Small intestine (tissue), 7 donors: ENCODE measurements around the gene TMTC4. TPM values are rescaled to one million over a fixed set of nuclear protein-coding genes. Genes with fewer than 3 reads are reported as not detected.
A peak's percentile ranks its signal among the peaks of the same experiment; 100 is the strongest.

Experiments
- DNase-seq, 2 donors: peaks; one replicate each; pipeline versions ENCODE4 v3.0.0 to v3.0.0-alpha.2; 2013
- FAIRE-seq: peaks from 2 replicates; lab custom pipeline; 2012; peaks lifted over from hg19 to GRCh38; lab: Jason Lieb, UNC
- H3K27ac ChIP-seq, 3 donors: one replicate each; pipeline ENCODE4 v1.5.1; 2013; ENCODE audit warnings: low read length in 2 of 3, mild to moderate bottlenecking in 2 of 3, control low read depth in 1 of 3, inconsistent platforms in 1 of 3, low read depth in 1 of 3, moderate library complexity in 1 of 3
- H3K27me3 ChIP-seq, 3 donors: one replicate each; pipeline ENCODE4 v1.6.1; 2013; ENCODE audit warnings: low read length in 3 of 3, inconsistent platforms in 1 of 3; ENCODE audit not compliant: control insufficient read depth in 3 of 3, insufficient read depth in 3 of 3
- H3K36me3 ChIP-seq, 3 donors: one replicate each; pipeline ENCODE4 v1.6.1; 2013; ENCODE audit warnings: low read length in 3 of 3, inconsistent platforms in 1 of 3, low read depth in 1 of 3, mild to moderate bottlenecking in 1 of 3, moderate library complexity in 1 of 3; ENCODE audit not compliant: control insufficient read depth in 3 of 3, insufficient read depth in 2 of 3
- H3K4me1 ChIP-seq, 3 donors: one replicate each; pipeline ENCODE4 v1.6.1; 2013; ENCODE audit warnings: low read length in 2 of 3, inconsistent platforms in 1 of 3, low read depth in 1 of 3, mild to moderate bottlenecking in 1 of 3, moderate library complexity in 1 of 3; ENCODE audit not compliant: control insufficient read depth in 3 of 3, insufficient read depth in 2 of 3
- H3K4me3 ChIP-seq, 3 donors: one replicate each; pipeline ENCODE4 v1.5.1; 2013; ENCODE audit warnings: low read length in 3 of 3, control low read depth in 1 of 3, inconsistent platforms in 1 of 3, low read depth in 1 of 3, mild to moderate bottlenecking in 1 of 3, moderate library complexity in 1 of 3
- H3K9me3 ChIP-seq, 2 donors: one replicate each; pipeline ENCODE4 v1.6.1; 2013; ENCODE audit warnings: low read depth in 1 of 2, low read length in 1 of 2; ENCODE audit not compliant: control insufficient read depth in 2 of 2, insufficient read depth in 1 of 2
- WGBS, 3 donors: extraction: QIAGEN DNeasy Blood & Tissue Kit; methylation state at CpG; one replicate each; pipeline ENCODE4 v1.1.7; 2013; 5-methylcytosine and 5-hydroxymethylcytosine counted together
- polyA plus RNA-seq, 4 donors: library from polyadenylated mRNA; stranded (reverse) in 3 of 4; unstranded in 1 of 4; fragments of 200-250 nt in 3 of 4; fragments of 120-200 nt in 1 of 4; gene quantifications; one replicate each; pipeline versions ENCODE4 v1.2.1 to v1.2.3, GENCODE V29; 2013
- donor health status: healthy with polysubstance abuse.
- donor health status: control.
- donor health status: control.
- donor health status: Bipolar disorder and iron deficiency.
- donor health status: healthy.

Gene TMTC4
- polyA plus RNA-seq, 4 donors, result 6.3 to 27.7 (median 8.8) TPM

DNA sequence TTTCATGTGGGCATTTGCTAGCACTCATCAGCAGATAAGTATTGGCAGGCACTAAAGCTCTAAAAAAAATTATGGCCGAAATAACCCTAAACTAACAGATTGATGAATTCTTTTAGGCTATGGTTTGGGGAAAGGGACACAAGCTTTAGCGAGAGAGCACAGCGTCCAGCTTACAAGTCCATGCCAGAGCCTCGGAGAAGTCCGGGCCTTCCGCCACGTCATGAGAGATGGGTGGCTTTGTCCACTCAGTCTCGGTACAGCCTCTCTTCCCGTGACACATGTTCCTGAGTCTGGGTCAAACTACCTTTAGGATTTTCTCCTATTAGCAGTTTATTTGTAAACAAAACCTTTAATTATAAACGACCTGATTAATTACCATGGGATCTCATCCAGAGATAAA lies 27.7 kb downstream of the TMTC4 start:
- DNase-seq (no peak), FAIRE-seq (no peak)
- H3K4me3 ChIP-seq, result no peak overlapping the region
- no peaks in the 10 kb centered on the region for H3K9me3 ChIP-seq
- H3K36me3 ChIP-seq, result peaks cover 0 to 47% (median 8%) of the 10 kb centered on the region in 3 donors
- no peak overlapping the region for H3K27ac ChIP-seq
- no peaks in the 10 kb centered on the region for H3K27me3 ChIP-seq
- WGBS, 3 donors, result 90 to 91% (median 91%) methylated on average over 10 of the region's 10 CpGs
- H3K4me1 ChIP-seq, result no peaks in the 10 kb centered on the region

- 85 to 90% (median 87%) methylated on average over 12 of the region's 12 CpGs for WGBS, 3 donors
- Histone ChIP-seq H3K36me3 (peaks cover 1 to 53% (median 12%) of the 10 kb centered on the region in 3 donors), H3K4me3 (no peak overlapping the region), H3K4me1 (no peaks in the 10 kb centered on the region), H3K27me3 (no peaks in the 10 kb centered on the region), H3K27ac (no peak overlapping the region), H3K9me3 (no peaks in the 10 kb centered on the region)
- DNase-seq (peak; percentile 11 to 42), FAIRE-seq (no peak)
Measured at GRCh38 chr13:100646030-100646673, 28.4 kb downstream of the TMTC4 start.

DNA sequence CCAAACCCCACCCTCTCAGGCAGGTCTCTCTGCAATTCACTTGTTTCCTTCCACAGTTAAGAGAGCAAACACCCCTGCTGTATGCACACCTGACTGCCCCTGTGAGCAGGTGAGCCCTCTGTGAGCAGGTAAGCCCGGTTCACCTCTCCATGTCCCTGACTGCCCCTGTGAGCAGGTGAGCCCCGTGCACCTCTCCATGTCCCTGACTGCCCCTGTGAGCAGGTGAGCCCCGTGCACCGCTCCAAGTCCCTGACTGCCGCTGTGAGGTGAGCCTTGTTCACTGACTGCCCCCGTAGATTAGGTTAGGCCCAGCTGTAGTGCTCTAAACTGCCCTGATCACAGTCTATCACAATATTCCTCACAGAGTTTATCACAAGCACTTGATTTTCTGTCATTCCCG lies 29.2 kb downstream of the TMTC4 start:
- FAIRE-seq, result no peak
- Histone ChIP-seq H3K27ac (no peak overlapping the region), H3K27me3 (no peaks in the 10 kb centered on the region), H3K4me1 (no peaks in the 10 kb centered on the region), H3K9me3 (no peaks in the 10 kb centered on the region), H3K36me3 (peaks cover 4 to 57% (median 12%) of the 10 kb centered on the region in 3 donors), H3K4me3 (no peak overlapping the region)
- DNase-seq, result no peak
- WGBS, 3 donors, result 85 to 93% (median 92%) methylated on average over 7 of the region's 7 CpGs

DNA sequence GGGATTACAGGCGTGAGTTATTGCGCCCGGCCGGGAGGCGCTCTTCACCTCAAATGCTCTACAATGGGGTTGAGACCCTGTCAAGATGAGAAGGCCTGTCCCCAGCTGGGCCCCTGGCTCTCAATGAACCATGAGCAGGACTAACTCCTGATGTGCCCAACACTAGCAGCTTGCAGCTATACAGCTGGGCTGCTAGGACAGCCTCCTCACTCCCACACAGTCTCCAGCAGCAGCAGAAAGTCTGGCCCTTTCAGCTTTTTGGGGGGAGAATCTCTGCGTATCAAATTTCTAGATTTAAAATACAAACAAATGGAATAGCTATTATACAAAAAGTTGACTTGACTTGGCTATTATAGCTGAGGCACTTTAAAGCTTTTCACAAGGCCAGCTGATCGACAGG lies 30.2 kb downstream of the TMTC4 start:
- Histone ChIP-seq H3K27me3 (no peaks in the 10 kb centered on the region), H3K4me1 (no peaks in the 10 kb centered on the region), H3K27ac (no peak overlapping the region), H3K9me3 (no peaks in the 10 kb centered on the region), H3K4me3 (no peak overlapping the region), H3K36me3 (peaks cover 4 to 63% (median 12%) of the 10 kb centered on the region in 3 donors)
- FAIRE-seq (no peak), DNase-seq (no peak)
- WGBS, 3 donors, result 87 to 96% (median 93%) methylated on average over 7 of the region's 7 CpGs

- WGBS, 3 donors, result 81 to 88% (median 85%) methylated on average over 5 of the region's 5 CpGs
- DNase-seq (no peak), FAIRE-seq (no peak)
- Histone ChIP-seq H3K9me3 (no peaks in the 10 kb centered on the region), H3K4me1 (no peaks in the 10 kb centered on the region), H3K27me3 (no peaks in the 10 kb centered on the region), H3K36me3 (peaks cover 7 to 63% (median 17%) of the 10 kb centered on the region in 3 donors), H3K27ac (no peak overlapping the region), H3K4me3 (no peak overlapping the region)
Measured at GRCh38 chr13:100637796-100638195, 36.8 kb downstream of the TMTC4 start.

GRCh38 chr13:100637380-100637779 lies 37.2 kb downstream of the TMTC4 start:
- no peaks in the 10 kb centered on the region for H3K4me1 ChIP-seq
- DNase-seq (no peak), FAIRE-seq (no peak)
- H3K36me3 ChIP-seq, result peaks cover 7 to 59% (median 16%) of the 10 kb centered on the region in 3 donors
- no peaks in the 10 kb centered on the region for H3K9me3 ChIP-seq
- WGBS, 3 donors, result 92 to 99% (median 94%) methylated on average over 16 of the region's 16 CpGs
- no peaks in the 10 kb centered on the region for H3K27me3 ChIP-seq
- no peak overlapping the region for H3K27ac ChIP-seq
- H3K4me3 ChIP-seq, result no peak overlapping the region

DNA sequence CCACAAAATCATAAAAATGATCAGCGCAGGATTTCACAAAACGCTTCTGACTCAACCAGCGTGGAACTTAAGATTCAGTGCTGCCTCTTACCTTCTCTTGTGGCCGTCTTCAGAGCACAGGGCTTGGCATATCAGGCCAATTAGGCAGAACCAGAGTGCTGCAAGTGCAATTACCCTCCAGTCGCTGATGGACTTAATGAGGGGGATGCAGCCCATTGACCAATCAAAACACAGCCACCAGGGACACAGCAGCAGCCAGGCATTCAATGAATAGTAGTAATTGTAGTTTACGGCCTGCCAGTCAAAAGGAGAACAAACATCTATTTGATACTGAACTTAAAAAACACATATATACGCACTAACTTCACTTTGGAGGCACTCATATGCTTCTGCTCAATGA lies 38.2 kb downstream of the TMTC4 start:
- peaks cover 7 to 51% (median 13%) of the 10 kb centered on the region in 3 donors for H3K36me3 ChIP-seq
- no peak for DNase-seq
- H3K27ac ChIP-seq, result no peak overlapping the region
- no peak for FAIRE-seq
- H3K9me3 ChIP-seq, result no peaks in the 10 kb centered on the region
- H3K4me1 ChIP-seq, result no peaks in the 10 kb centered on the region
- 92 to 95% (median 94%) methylated on average over 7 of the region's 7 CpGs for WGBS, 3 donors
- H3K4me3 ChIP-seq, result no peak overlapping the region
- no peaks in the 10 kb centered on the region for H3K27me3 ChIP-seq

DNA sequence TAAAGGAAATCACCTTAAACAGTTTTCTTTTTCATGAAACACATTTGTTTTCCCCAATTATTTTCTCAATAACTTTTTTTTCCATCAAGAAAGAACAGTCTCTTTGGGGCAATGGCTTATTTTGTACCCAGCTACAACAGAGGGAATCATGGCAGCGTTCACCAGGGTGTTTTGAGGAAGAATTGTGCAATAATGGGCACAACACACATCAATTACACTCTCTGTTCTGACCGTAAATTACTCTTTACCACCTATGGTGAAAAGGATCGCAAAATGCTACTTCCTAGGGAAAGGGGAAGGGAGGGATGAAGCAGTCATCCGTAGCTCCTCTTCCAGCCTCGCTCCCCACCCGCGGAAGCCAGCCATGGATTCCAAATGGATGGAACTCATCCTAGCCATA lies 38.6 kb downstream of the TMTC4 start:
- no peaks in the 10 kb centered on the region for H3K27me3 ChIP-seq
- H3K4me3 ChIP-seq, result no peak overlapping the region
- H3K4me1 ChIP-seq, result no peaks in the 10 kb centered on the region
- peaks cover 4 to 47% (median 12%) of the 10 kb centered on the region in 3 donors for H3K36me3 ChIP-seq
- DNase-seq (no peak), FAIRE-seq (no peak)
- H3K9me3 ChIP-seq, result no peaks in the 10 kb centered on the region
- WGBS, 3 donors, result 96 to 98% (median 97%) methylated on average over 7 of the region's 7 CpGs
- no peak overlapping the region for H3K27ac ChIP-seq

- no peak overlapping the region for H3K4me3 ChIP-seq
- DNase-seq (no peak), FAIRE-seq (no peak)
- H3K27me3 ChIP-seq, result no peaks in the 10 kb centered on the region
- no peaks in the 10 kb centered on the region for H3K9me3 ChIP-seq
- H3K36me3 ChIP-seq, result peaks cover 3 to 40% (median 12%) of the 10 kb centered on the region in 3 donors
- no peaks in the 10 kb centered on the region for H3K4me1 ChIP-seq
- 93 to 97% (median 96%) methylated on average over 12 of the region's 12 CpGs for WGBS, 3 donors
- no peak overlapping the region for H3K27ac ChIP-seq
Measured at GRCh38 chr13:100634696-100635095, 39.9 kb downstream of the TMTC4 start.
